PC-9 (cell line): ENCODE results near the gene MYO1A.

Source experiments
- CTCF ChIP-seq: fragments of 200-600 bp; sonication (generic); conservative IDR thresholded peaks from 2 replicates; pipeline ENCODE4 v1.6.1; 2017; ENCODE audit warnings: mixed run types, antibody characterized with exemption, mild to moderate bottlenecking, moderate library complexity
- EZH2 ChIP-seq: fragments of 200-600 bp; sonication (generic); IDR thresholded peaks from 2 replicates; pipeline ENCODE4 v1.8.0; 2017; ENCODE audit warnings: antibody characterized with exemption, low read depth

GRCh38 chr12:57010627-57011247 lies 39.2 kb downstream of the MYO1A start:
- TF ChIP-seq CTCF = no peak
- TF ChIP-seq EZH2 = no peak
